Measurements from ENCODE around the gene MYO18A. TPM values are rescaled to one million over a fixed set of nuclear protein-coding genes. Genes with fewer than 3 reads are reported as not detected.

MYO18A gene
- total RNA-seq, 1 experiment from 2014 or later, result 37.2 TPM

GRCh38 chr17:29190039-29190438 lies 9.8 kb upstream of the MYO18A start:
- H3K9me2 ChIP-seq (ENCODE audit: insufficient read depth), result no peaks in the 10 kb centered on the region
- intact Hi-C loops (cut with micrococcal nuclease), result no loop called here
- no TSS peak for BruUV-seq (replicated peaks)
- ChIA-PET CTCF (interaction anchor here (1.1 kb wide), 1 partner anchor 10 kb away, joined by 5 read pairs; the partner anchor contains the start of gene MYO18A), POLR2A (no interaction called here), RAD21 (ENCODE audit: low non-redundant PET in 1 of 2, low total read pairs in 2 of 2, uncharacterized antibody in 2 of 2, unreplicated experiment in 2 of 2) (no interaction called here)
- H3K79me2 ChIP-seq (ENCODE audit: insufficient read depth, low read length), result no peaks in the 10 kb centered on the region
- no peaks in the 10 kb centered on the region for H3K9me3 ChIP-seq (ENCODE audit: control insufficient read depth in 1 of 2, insufficient read depth in 1 of 2, low read depth in 1 of 2, low read length in 2 of 2)
- no peak overlapping the region for H3K4me3 ChIP-seq (replicated peaks in 1 of 2; ENCODE audit: low read depth in 1 of 2, low read length in 2 of 2)
- no peak overlapping the region for H3K9ac ChIP-seq (ENCODE audit: low read length)
- H3K36me3 ChIP-seq (ENCODE audit: control insufficient read depth in 1 of 2, insufficient read depth in 2 of 2, low read length in 2 of 2), result no peaks in the 10 kb centered on the region
- H3K27me3 ChIP-seq (ENCODE audit: insufficient read depth, low read length), result no peaks in the 10 kb centered on the region
- H2AFZ ChIP-seq (ENCODE audit: low read depth, low read length, poor library complexity, severe bottlenecking), result no peak overlapping the region
- no peaks in the 10 kb centered on the region for H3K4me1 ChIP-seq (ENCODE audit: control insufficient read depth in 1 of 2, insufficient read depth in 2 of 2, low read length in 2 of 2)
- TF ChIP-seq RAD21 (IDR thresholded peaks at IDR 0.05; ENCODE audit: low read depth), result no peak
- no peak for TF ChIP-seq POLR2A (IDR thresholded peaks at IDR 0.05; ENCODE audit: borderline replicate concordance, extremely low read depth, insufficient read depth, insufficient read length)
- TF ChIP-seq TCF7L2 (IDR thresholded peaks at IDR 0.05; ENCODE audit: borderline replicate concordance, extremely low read depth, insufficient read depth, insufficient read length), result no peak
- TF ChIP-seq ELF1 (IDR thresholded peaks at IDR 0.05; ENCODE audit: borderline replicate concordance, low read depth), result no peak
- TF ChIP-seq JUND (IDR thresholded peaks at IDR 0.05), result no peak
- H4K20me1 ChIP-seq (ENCODE audit: insufficient read depth), result no peaks in the 10 kb centered on the region
- no peak overlapping the region for H3K27ac ChIP-seq (ENCODE audit: low read depth, low read length)
- no peak for DNase-seq (ENCODE audit: low read depth, low spot score)
- no peak for ATAC-seq
- H3K4me2 ChIP-seq (ENCODE audit: low read length), result no peak overlapping the region

GRCh38 chr17:29189355-29189754 lies 9.2 kb upstream of the MYO18A start:
- Histone ChIP-seq H3K9me2 (ENCODE audit: insufficient read depth) (no peaks in the 10 kb centered on the region), H4K20me1 (ENCODE audit: insufficient read depth) (no peaks in the 10 kb centered on the region), H3K27me3 (ENCODE audit: insufficient read depth, low read length) (no peaks in the 10 kb centered on the region), H3K4me1 (ENCODE audit: control insufficient read depth in 1 of 2, insufficient read depth in 2 of 2, low read length in 2 of 2) (no peaks in the 10 kb centered on the region), H3K9me3 (ENCODE audit: control insufficient read depth in 1 of 2, insufficient read depth in 1 of 2, low read depth in 1 of 2, low read length in 2 of 2) (no peaks in the 10 kb centered on the region), H3K36me3 (ENCODE audit: control insufficient read depth in 1 of 2, insufficient read depth in 2 of 2, low read length in 2 of 2) (no peaks in the 10 kb centered on the region), H3K79me2 (ENCODE audit: insufficient read depth, low read length) (no peaks in the 10 kb centered on the region), H3K4me3 (replicated peaks in 1 of 2; ENCODE audit: low read depth in 1 of 2, low read length in 2 of 2) (no peak overlapping the region), H3K9ac (ENCODE audit: low read length) (no peak overlapping the region), H2AFZ (ENCODE audit: low read depth, low read length, poor library complexity, severe bottlenecking) (no peak overlapping the region), H3K27ac (ENCODE audit: low read depth, low read length) (no peak overlapping the region), H3K4me2 (ENCODE audit: low read length) (no peak overlapping the region)
- RAD21 ChIA-PET (ENCODE audit: low non-redundant PET in 1 of 2, low total read pairs in 2 of 2, uncharacterized antibody in 2 of 2, unreplicated experiment in 2 of 2), result no interaction called here
- POLR2A ChIA-PET, result no interaction called here
- intact Hi-C loops (cut with micrococcal nuclease), result no loop called here
- DNase-seq (ENCODE audit: low read depth, low spot score) (no peak), ATAC-seq (no peak)
- BruUV-seq (replicated peaks), result no TSS peak
- TF ChIP-seq POLR2AphosphoS5 (IDR thresholded peaks at IDR 0.05; ENCODE audit: low read depth, low read length) (no peak), SIN3A (IDR thresholded peaks at IDR 0.05; ENCODE audit: low read depth) (no peak), CBX3 (IDR thresholded peaks at IDR 0.05; ENCODE audit: low read depth) (no peak), JUND (IDR thresholded peaks at IDR 0.05) (no peak), ZFX (IDR thresholded peaks at IDR 0.05) (no peak), ELF1 (IDR thresholded peaks at IDR 0.05; ENCODE audit: borderline replicate concordance, low read depth) (no peak), CEBPB (IDR thresholded peaks at IDR 0.05; ENCODE audit: low read depth) (no peak), FOSL1 (IDR thresholded peaks at IDR 0.05; ENCODE audit: low read depth) (no peak), EGR1 (IDR thresholded peaks at IDR 0.05; ENCODE audit: low read depth) (no peak), RAD21 (IDR thresholded peaks at IDR 0.05; ENCODE audit: low read depth) (no peak), TCF7L2 (IDR thresholded peaks at IDR 0.05; ENCODE audit: borderline replicate concordance, extremely low read depth, insufficient read depth, insufficient read length) (no peak), POLR2A (IDR thresholded peaks at IDR 0.05; ENCODE audit: borderline replicate concordance, extremely low read depth, insufficient read depth, insufficient read length) (no peak), EZH2 (IDR thresholded peaks at IDR 0.05) (no peak)
- TF ChIP-seq, protein P1, sequence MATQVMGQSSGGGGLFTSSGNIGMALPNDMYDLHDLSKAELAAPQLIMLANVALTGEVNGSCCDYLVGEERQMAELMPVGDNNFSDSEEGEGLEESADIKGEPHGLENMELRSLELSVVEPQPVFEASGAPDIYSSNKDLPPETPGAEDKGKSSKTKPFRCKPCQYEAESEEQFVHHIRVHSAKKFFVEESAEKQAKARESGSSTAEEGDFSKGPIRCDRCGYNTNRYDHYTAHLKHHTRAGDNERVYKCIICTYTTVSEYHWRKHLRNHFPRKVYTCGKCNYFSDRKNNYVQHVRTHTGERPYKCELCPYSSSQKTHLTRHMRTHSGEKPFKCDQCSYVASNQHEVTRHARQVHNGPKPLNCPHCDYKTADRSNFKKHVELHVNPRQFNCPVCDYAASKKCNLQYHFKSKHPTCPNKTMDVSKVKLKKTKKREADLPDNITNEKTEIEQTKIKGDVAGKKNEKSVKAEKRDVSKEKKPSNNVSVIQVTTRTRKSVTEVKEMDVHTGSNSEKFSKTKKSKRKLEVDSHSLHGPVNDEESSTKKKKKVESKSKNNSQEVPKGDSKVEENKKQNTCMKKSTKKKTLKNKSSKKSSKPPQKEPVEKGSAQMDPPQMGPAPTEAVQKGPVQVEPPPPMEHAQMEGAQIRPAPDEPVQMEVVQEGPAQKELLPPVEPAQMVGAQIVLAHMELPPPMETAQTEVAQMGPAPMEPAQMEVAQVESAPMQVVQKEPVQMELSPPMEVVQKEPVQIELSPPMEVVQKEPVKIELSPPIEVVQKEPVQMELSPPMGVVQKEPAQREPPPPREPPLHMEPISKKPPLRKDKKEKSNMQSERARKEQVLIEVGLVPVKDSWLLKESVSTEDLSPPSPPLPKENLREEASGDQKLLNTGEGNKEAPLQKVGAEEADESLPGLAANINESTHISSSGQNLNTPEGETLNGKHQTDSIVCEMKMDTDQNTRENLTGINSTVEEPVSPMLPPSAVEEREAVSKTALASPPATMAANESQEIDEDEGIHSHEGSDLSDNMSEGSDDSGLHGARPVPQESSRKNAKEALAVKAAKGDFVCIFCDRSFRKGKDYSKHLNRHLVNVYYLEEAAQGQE (IDR thresholded peaks at IDR 0.05; ENCODE audit: low read depth), result no peak
- TF ChIP-seq, protein P2, sequence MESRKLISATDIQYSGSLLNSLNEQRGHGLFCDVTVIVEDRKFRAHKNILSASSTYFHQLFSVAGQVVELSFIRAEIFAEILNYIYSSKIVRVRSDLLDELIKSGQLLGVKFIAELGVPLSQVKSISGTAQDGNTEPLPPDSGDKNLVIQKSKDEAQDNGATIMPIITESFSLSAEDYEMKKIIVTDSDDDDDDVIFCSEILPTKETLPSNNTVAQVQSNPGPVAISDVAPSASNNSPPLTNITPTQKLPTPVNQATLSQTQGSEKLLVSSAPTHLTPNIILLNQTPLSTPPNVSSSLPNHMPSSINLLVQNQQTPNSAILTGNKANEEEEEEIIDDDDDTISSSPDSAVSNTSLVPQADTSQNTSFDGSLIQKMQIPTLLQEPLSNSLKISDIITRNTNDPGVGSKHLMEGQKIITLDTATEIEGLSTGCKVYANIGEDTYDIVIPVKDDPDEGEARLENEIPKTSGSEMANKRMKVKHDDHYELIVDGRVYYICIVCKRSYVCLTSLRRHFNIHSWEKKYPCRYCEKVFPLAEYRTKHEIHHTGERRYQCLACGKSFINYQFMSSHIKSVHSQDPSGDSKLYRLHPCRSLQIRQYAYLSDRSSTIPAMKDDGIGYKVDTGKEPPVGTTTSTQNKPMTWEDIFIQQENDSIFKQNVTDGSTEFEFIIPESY (IDR thresholded peaks at IDR 0.05; ENCODE audit: extremely low read depth, insufficient replicate concordance, low read length), result no peak
- TF ChIP-seq, protein P3, sequence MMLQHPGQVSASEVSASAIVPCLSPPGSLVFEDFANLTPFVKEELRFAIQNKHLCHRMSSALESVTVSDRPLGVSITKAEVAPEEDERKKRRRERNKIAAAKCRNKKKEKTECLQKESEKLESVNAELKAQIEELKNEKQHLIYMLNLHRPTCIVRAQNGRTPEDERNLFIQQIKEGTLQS (IDR thresholded peaks at IDR 0.05), result no peak
- CTCF ChIA-PET, result interaction anchor here (1.1 kb wide), 1 partner anchor 9 kb away, joined by 5 read pairs; the partner anchor contains the start of gene MYO18A

Measured in HCT116 (cell line).